Thyroid gland (tissue), 4 donors: ENCODE results near the gene TYROBP. TPM values are rescaled to one million over a fixed set of nuclear protein-coding genes. Genes with fewer than 3 reads are reported as not detected.

Experiments used
- DNase-seq, 2 donors: peaks; one replicate each; pipeline ENCODE4 v3.0.0-alpha.2; 2019
- H3K27ac ChIP-seq, 3 donors: fragments of 200-600 bp; sonication (generic); 1 replicate in 2 of 3; 2 replicates in 1 of 3; pipeline ENCODE4 v1.5.1; 2016 to 2019; ENCODE audit warnings: mild to moderate bottlenecking in 1 of 3, moderate library complexity in 1 of 3
- H3K27me3 ChIP-seq: fragments of 200-600 bp; sonication (generic); one replicate; pipeline ENCODE4 v1.5.1; 2019
- H3K36me3 ChIP-seq, 2 donors: fragments of 200-600 bp; sonication (generic); one replicate each; pipeline ENCODE4 v1.5.1; 2016 to 2019
- H3K4me1 ChIP-seq, 2 donors: fragments of 200-600 bp; sonication (generic); one replicate each; pipeline ENCODE4 v1.5.1; 2017 to 2019
- H3K4me3 ChIP-seq, 3 donors: fragments of 200-600 bp; sonication (generic); replicated peaks in 1 of 3; 1 replicate in 2 of 3; 2 replicates in 1 of 3; pipeline ENCODE4 v1.5.1; 2016; ENCODE audit warnings: mild to moderate bottlenecking in 1 of 3
- H3K9me3 ChIP-seq: fragments of 200-600 bp; sonication (generic); one replicate; pipeline ENCODE4 v1.5.1; 2017
- CTCF ChIP-seq, 6 experiments: fragments of 200-600 bp in 3 of 6; fragments of 450-650 bp in 3 of 6; sonication (generic) in 3 of 6; IDR thresholded peaks; one replicate each; pipeline ENCODE4 v1.5.1; 2016 to 2019; ENCODE audit warnings: antibody characterized with exemption in 6 of 6, mild to moderate bottlenecking in 2 of 6, inconsistent platforms in 1 of 6, moderate library complexity in 1 of 6
- POLR2A ChIP-seq, 2 donors: fragments of 450-650 bp; IDR thresholded peaks; one replicate each; pipeline ENCODE4 v1.6.1; 2017; ENCODE audit warnings: antibody characterized with exemption in 2 of 2, mild to moderate bottlenecking in 2 of 2, moderate library complexity in 1 of 2
- WGBS, 2 donors: methylation state at CpG; one replicate each; pipeline ENCODE4 v1.1.5; 2017; 5-methylcytosine and 5-hydroxymethylcytosine counted together
- intact Hi-C: fragments of 100-400 bp; cut with DNase I; formaldehyde crosslinking; loops from one replicate; pipeline ENCODE4 v1.15.1; 2023
- total RNA-seq, 4 donors: library from RNA; depleted of rRNA; stranded (reverse); fragments of >200 nt; gene quantifications; one replicate each; pipeline ENCODE4 v1.2.3, GENCODE V29; 2016

TYROBP gene
- total RNA-seq, 4 donors from 2014 or later = 10.1 to 80.4 (median 27.5) TPM

- WGBS, 2 donors = 68 to 80% methylated on average over 10 of the region's 10 CpGs
- intact Hi-C loops = no loop called here
- H3K4me3 ChIP-seq = no peak overlapping the region
- peaks cover 6 to 27% of the 10 kb centered on the region in 2 donors for H3K4me1 ChIP-seq
- peak overlapping the region in 2 of 3 donors; percentile 30 to 39 for H3K27ac ChIP-seq
- H3K36me3 ChIP-seq = no peaks in the 10 kb centered on the region
- TF ChIP-seq POLR2A (IDR thresholded peaks at IDR 0.05) = no peak
- TF ChIP-seq CTCF (IDR thresholded peaks at IDR 0.05) = no peak
- DNase-seq = no peak
- no peaks in the 10 kb centered on the region for H3K27me3 ChIP-seq
- no peaks in the 10 kb centered on the region for H3K9me3 ChIP-seq
These were observed 5.1 kb downstream of the TYROBP start for GRCh38 chr19:35902870-35903475.

GRCh38 chr19:35901854-35902661 lies 6.0 kb downstream of the TYROBP start, which contains the start of gene HCST:
Gene HCST (plus strand): TSS chr19:35902529. CDS start chr19:35902594, 65 bp downstream.
- Histone ChIP-seq H3K9me3 (no peaks in the 10 kb centered on the region), H3K36me3 (no peaks in the 10 kb centered on the region), H3K27me3 (no peaks in the 10 kb centered on the region), H3K27ac (peak within 1 kb of the TSS in 2 of 3 donors; percentile 39 to 85), H3K4me3 (no peak within 1 kb of the TSS), H3K4me1 (peaks cover 7 to 32% of the 10 kb centered on the region in 2 donors)
- no peak for DNase-seq
- TF ChIP-seq CTCF (IDR thresholded peaks at IDR 0.05) (no peak), POLR2A (IDR thresholded peaks at IDR 0.05) (no peak)
- WGBS, 2 donors = 52 to 61% methylated on average over 6 of the region's 6 CpGs
- intact Hi-C loops = no loop called here

- Histone ChIP-seq H3K27me3 (no peaks in the 10 kb centered on the region), H3K4me1 (peaks cover 7 to 27% of the 10 kb centered on the region in 2 donors), H3K27ac (peak overlapping the region; percentile 30 to 85 (median 72)), H3K9me3 (no peaks in the 10 kb centered on the region), H3K4me3 (no peak overlapping the region), H3K36me3 (peaks cover 8% of the 10 kb centered on the region in 2 donors)
- intact Hi-C loops = no loop called here
- no peak for TF ChIP-seq POLR2A (IDR thresholded peaks at IDR 0.05)
- TF ChIP-seq CTCF (IDR thresholded peaks at IDR 0.05) = no peak
- no peak for DNase-seq
- WGBS, 2 donors = 66 to 79% methylated on average over 1 to 2 of the region's 2 CpGs
These were observed 6.9 kb downstream of the TYROBP start for GRCh38 chr19:35901055-35901644.

- H3K4me1 ChIP-seq = peaks cover 7 to 24% of the 10 kb centered on the region in 2 donors
- WGBS, 2 donors = 0 to 2% methylated on average over 15 to 28 of the region's 43 CpGs
- no peaks in the 10 kb centered on the region for H3K9me3 ChIP-seq
- intact Hi-C loops = loop anchor here (5.0 kb wide), 1 partner anchor 33 kb away; no protein-coding TSS in a partner anchor
- H3K27me3 ChIP-seq = no peaks in the 10 kb centered on the region
- DNase-seq = peak; percentile 88 to 91
- peak overlapping the region; percentile 56 to 95 (median 79) for H3K4me3 ChIP-seq
- H3K27ac ChIP-seq = peak overlapping the region; percentile 72 to 85 (median 84)
- peaks cover 16 to 22% of the 10 kb centered on the region in 2 donors for H3K36me3 ChIP-seq
- TF ChIP-seq CTCF (IDR thresholded peaks at IDR 0.05) = no peak
- no peak for TF ChIP-seq POLR2A (IDR thresholded peaks at IDR 0.05)
These were observed 8.4 kb downstream of the TYROBP start for GRCh38 chr19:35899547-35900214.
